HG03520 (cell line): ENCODE results near the gene PARD6G.

Source experiments
- ATAC-seq: cut with Tn5 transposase; IDR thresholded peaks from one replicate; pipeline ENCODE4 v1.9.1; 2021; ENCODE audit warnings: mild to moderate bottlenecking, moderate library complexity; ENCODE audit not compliant: unreplicated experiment

The PARD6G gene

GRCh38 chr18:80191907-80192652 lies 55.2 kb downstream of the PARD6G start:
- no peak for ATAC-seq

DNA sequence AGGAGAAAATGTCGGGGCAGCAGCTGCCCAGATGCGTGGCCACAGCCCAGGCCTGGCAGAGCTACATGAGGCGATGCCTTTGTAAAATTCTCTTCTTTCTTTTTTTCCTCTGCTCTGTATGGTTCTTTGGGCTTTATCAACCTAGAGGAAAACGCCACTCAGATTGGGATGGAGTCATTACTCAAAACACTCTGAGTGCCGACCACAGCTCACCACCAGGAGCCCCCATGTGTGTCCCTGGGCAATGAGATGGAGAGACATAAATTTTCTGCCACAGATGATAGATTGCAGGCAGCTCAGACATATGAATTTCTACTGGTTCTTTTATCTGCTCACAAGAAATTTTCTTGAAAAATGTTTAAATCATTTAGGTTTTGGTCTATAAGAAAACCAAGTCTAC lies 56.0 kb downstream of the PARD6G start:
- ATAC-seq, result no peak

DNA sequence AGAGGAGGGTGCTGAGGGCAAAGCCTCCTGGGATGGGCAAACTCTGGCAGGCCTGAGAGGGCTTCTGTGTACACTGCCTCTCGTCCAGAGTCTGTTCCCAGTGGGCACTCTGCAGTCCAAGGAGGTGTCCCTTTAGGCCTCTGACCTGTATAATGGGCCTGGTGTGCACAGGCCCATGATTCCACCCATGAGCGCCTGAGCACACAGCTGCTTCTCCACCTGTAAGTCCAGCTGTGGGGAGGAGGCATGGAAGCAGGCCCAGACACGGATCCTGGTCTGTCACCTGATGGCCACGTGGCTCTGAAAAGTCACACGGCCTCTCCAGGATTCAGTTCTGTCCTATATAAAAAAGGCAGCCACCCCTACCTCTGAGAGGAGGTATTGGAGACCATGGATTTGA lies 57.0 kb downstream of the PARD6G start:
- ATAC-seq, result no peak

DNA sequence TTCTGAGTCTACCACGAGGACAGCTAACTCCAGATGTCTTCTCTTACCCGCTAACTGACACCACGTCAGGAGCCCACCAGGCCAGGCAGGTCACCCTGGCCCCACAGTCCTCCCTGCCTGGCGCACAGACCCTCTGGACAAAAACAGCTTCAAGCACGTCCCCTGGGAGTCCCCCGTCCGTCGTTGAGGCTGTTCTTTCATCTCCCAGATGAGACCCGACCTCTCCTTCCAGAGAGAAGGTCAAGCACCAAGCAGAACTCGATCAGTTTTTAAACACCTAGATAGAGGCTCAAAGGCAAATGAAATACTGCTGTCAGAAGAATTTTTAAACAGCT lies 57.8 kb downstream of the PARD6G start:
- ATAC-seq, result no peak

DNA sequence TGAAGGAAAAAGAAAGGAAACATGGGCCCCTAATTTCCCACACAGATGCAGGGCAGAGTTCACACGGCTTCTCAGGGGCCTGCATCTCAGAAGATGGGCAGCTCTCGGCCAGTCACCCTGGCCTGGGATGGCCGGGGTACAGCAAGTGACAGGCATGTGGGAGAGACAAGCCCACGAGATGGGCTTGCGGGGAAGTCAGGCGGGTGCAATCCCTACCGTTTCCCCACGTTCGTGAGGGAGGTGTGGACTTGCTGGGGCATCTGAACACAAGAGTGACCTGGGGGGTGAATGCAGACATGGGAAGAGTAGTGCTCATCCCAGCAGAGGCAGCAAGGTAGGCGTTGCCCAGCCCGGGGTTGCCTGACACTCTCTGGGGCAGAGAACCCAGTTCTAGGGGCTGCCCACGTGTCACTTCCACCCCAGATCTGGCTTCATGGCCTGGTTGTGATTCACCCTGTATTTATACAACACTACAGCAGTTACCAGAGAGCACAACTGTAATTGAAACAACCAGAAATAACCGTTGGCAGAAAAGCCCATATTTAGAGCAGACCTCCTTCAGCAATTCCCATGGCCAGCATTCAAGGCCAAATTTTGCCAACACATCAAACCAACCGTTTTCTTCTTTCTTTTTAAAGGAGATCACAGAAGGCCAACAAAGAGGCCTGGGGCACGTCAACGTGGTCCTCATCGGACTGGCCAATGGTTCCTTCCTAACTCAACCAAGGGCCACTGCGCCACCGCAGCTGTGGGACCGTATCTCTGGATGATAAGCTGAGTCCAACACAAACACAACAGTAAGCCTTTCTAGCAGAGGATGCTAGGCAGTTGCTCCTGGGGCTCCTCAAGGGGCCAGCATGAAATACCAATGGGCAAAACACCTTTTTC lies 58.4 kb downstream of the PARD6G start:
- ATAC-seq, result no peak

DNA sequence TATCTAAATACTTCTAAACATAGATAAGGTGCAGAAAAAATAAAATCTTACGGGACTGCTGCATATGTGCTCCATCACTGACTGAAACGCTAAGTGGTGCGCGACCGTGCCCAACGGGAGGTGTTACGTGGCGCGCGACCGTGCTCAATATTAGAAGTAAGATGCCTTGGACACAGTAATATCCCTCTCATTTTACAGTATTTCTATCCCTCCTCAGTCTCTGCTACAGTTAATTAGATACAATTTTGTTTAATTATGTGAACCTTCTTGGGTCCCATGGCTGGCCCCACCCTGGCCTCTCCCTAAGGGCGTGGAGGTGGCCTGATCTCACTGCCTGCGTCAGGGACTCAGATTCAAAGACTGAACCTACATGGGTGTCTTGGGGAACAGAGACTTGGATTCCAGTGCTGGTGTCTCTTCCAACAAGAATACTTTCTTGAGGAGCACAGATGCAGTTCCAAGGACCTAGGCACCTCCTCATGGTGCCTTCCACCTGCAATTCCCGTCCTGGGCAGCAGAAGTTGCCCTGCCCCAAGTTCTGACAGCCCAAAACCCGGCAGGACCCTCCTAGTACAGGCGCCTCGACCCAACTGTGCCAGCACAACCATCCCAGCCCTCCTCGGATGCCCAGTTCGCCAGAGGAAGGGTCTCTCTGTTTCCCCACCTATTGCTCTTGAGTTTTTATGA lies 59.2 kb downstream of the PARD6G start:
- no peak for ATAC-seq

DNA sequence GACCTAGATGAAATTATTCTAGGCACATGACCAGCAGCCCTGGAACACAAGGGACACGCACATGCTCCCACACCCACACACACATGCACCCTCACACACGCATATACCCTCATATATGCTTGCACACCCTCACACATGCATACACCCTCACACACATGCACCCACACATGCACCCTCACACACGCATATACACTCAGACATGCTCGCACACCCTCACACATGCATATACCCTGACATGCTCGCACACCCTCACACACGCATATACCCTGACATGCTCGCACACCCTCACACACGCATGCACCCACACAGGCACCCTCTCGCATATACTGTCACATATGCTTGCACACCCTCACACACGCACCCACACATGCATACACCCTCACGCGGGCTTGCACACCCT lies 61.8 kb downstream of the PARD6G start:
- no peak for ATAC-seq

- no peak for ATAC-seq
Measured at GRCh38 chr18:80184243-80184772, 63.0 kb downstream of the PARD6G start.

GRCh38 chr18:80183273-80184050 lies 63.9 kb downstream of the PARD6G start:
- no peak for ATAC-seq

GRCh38 chr18:80182855-80183254 lies 64.5 kb downstream of the PARD6G start:
- no peak for ATAC-seq

DNA sequence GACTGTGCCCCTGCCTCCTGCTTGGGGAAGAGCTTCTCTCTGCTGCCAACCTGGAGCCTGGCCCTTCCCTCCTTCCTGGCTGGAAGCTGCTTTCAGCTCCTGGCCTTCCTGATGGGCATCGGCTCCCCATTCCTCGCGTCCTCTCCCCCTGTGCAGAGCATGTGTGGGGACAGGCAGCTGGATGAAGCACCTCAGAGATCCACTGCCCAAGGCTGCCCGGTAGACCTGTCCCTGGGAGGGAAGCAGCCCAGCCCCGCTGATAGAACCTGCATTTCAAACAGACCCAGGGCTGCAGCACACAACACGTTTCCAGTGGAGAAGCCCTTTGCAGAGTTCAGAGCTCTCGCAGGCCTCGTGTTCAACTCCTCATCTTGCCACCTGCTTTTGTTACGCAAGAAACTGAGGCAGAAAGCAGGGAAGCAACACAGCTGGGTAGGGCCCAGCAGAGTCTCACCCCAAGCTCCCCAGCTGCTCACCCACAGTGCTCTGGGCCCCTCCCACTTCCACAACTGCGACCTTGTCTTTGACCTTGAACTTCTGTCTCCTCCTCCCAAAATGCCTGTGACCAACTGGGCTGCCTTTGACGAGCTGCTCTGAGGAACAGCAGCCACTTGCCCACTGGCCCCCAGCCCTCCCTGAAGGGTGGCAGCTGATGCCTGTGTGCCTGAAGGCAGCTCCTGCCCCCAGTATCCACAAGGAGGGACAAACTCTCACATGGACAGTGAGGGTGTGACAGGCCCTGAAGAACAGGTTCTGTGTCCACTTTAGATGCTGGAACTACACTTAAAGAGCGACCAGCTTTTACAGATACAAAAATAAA lies 65.5 kb downstream of the PARD6G start:
- no peak for ATAC-seq

DNA sequence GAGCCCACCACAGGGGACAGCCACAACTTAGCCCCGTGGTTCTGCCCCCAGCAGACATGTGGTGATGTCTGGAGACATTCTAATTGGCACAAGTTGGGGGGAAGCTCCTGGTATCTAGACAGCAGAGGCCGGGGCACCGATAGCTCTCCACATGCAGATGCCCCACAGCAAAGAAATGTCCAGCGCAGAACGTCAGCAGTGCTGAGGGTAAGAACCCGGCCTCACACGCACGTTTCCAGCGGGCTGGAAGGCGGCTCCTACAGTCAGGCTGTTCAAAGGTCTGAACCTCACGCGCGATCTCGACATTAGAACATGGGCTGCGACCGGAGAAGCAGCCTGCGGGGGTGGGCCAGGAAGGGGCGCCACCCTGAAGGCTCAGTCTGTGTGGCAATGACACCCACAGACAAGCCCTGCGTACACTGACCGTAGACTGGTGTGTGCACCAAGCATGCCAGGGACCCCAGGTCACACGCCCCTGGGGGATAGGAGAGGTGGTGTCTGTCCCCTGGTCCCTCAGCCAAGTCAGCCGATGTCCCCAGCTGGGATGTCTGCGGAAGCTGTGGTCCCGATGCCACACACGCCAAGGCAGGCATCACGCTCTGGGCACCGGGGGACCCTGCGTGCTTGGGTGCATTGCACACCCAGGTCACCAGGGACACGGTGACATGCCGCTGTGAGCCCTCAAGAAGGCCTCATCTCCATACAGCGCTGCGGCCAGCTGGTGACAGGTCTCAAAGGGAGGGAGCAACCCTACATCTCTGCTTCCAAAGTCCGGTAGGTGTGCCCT lies 66.3 kb downstream of the PARD6G start:
- ATAC-seq, result no peak

DNA sequence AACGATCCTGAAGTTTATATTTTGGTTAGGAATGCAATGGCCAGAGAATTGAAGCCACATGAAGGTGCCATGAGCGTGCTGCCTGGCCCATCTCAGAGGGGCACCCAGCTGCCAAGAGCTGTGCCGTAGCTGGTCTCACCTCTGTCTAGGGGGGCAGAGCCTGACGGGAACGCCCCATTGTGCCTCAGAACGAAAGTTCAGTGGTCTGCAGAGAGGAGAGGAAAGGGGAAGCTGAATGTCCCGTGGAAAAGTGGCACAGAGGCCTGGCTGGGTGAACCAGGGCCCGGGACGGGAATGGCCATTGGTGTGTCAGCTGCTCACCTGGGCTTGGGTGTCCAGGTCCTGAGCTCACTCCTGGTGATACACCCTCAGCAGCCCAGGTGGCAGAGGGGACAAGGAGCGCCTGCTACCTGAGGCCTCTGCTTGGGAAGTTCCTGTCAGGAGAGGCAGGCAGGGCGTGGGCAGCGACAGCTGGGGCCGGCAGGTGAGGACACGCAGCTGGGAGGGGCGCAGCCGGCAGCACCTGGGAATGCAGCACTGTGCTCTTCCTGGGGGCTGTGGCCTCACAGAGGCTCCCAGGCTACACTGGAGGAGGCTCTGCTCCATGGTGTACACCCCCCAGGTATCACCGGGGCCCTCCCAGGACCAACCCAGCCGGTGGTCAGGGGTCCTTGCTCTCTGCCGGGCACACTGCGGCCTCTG lies 67.3 kb downstream of the PARD6G start:
- ATAC-seq, result no peak

GRCh38 chr18:80178935-80179818 lies 68.1 kb downstream of the PARD6G start:
- no peak for ATAC-seq

DNA sequence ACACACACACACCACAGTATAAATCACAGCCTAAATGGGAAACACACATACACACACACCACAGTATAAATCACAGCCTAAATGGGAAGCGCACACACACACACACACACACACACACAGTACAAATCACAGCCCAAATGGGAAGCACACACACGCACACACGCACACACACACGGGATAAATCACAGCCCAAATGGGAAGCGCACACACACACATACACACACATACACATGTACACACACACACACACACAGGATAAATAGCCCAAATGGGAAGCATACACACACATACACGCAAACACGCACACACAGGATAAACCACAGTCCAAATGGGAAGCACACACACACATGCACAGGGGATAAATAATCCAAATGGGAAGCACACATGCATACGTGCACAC lies 70.2 kb downstream of the PARD6G start:
- ATAC-seq, result no peak

DNA sequence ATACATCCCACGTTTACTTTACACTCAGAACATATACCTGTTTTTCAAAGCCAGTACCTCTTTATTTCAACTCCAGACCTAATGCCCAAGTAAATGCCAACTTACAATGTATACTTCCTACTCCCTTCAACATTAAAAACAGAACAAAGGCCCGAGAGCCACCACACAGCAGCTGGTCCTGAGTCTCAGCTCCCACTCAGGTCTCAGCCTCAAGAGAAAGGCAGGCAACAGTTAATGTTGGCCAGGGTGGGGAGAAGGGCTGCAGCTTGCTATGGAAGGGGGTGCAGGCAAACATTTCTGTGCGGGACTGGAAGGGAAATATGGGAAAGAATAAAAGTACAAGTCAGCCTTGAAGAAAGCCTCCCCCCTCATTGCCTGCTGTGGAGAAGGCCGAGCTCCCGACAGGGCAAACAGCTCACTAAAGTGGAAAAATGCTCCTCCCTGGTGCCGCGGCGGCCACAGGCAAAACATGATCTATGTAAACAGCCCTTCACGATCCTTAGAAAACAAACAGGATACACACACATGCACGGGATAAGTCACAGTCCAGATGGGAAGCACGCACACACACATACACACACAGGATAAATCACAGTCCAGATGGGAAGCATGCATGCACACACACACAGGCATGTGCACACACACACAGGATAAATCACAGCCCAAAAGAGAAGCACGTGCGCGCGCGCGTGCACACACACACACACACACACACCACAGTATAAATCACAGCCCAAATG lies 70.8 kb downstream of the PARD6G start:
- no peak for ATAC-seq
